ENCODE data around the gene PIGV. TPM values are rescaled to one million over a fixed set of nuclear protein-coding genes. Genes with fewer than 3 reads are reported as not detected.

PIGV gene
- polyA plus RNA-seq, 3 donors = 17.7 to 19.9 (median 19.2) TPM

- DNase-seq (ENCODE audit: low read depth in 3 of 3, low spot score in 2 of 3) = no peak
Observed at GRCh38 chr1:26771643-26772321, 16.0 kb upstream of the PIGV start.

GRCh38 chr1:26772687-26773086, 15.1 kb upstream of the PIGV start:
- no peak for DNase-seq (ENCODE audit: low read depth in 3 of 3, low spot score in 2 of 3)

- no peak for DNase-seq (ENCODE audit: low read depth in 3 of 3, low spot score in 2 of 3)
Observed at GRCh38 chr1:26774462-26774861, 13.3 kb upstream of the PIGV start.

- DNase-seq (ENCODE audit: low read depth in 3 of 3, low spot score in 2 of 3) = no peak
Observed at GRCh38 chr1:26775666-26776065, 12.1 kb upstream of the PIGV start.

GRCh38 chr1:26779098-26779668, 8.6 kb upstream of the PIGV start:
- DNase-seq (ENCODE audit: low read depth in 3 of 3, low spot score in 2 of 3) = no peak

- DNase-seq (ENCODE audit: low read depth in 3 of 3, low spot score in 2 of 3) = no peak
Observed at GRCh38 chr1:26780344-26780957, 7.3 kb upstream of the PIGV start.

- DNase-seq (ENCODE audit: low read depth in 3 of 3, low spot score in 2 of 3) = no peak
Observed at GRCh38 chr1:26781206-26781825, 6.4 kb upstream of the PIGV start.

GRCh38 chr1:26782521-26783212, 5.1 kb upstream of the PIGV start:
- DNase-seq (ENCODE audit: low read depth in 3 of 3, low spot score in 2 of 3) = no peak

GRCh38 chr1:26783646-26784022, 4.1 kb upstream of the PIGV start:
- DNase-seq (ENCODE audit: low read depth in 3 of 3, low spot score in 2 of 3) = no peak

GRCh38 chr1:26784023-26784871, 3.5 kb upstream of the PIGV start:
- no peak for DNase-seq (ENCODE audit: low read depth in 3 of 3, low spot score in 2 of 3)

GRCh38 chr1:26784886-26785285, 2.9 kb upstream of the PIGV start:
- no peak for DNase-seq (ENCODE audit: low read depth in 3 of 3, low spot score in 2 of 3)

GRCh38 chr1:26785611-26786436, 1.9 kb upstream of the PIGV start:
- DNase-seq (ENCODE audit: low read depth in 3 of 3, low spot score in 2 of 3) = no peak

GRCh38 chr1:26786437-26787380, 1.0 kb upstream of the PIGV start:
- no peak for DNase-seq (ENCODE audit: low read depth in 3 of 3, low spot score in 2 of 3)

- DNase-seq (ENCODE audit: low read depth in 3 of 3, low spot score in 2 of 3) = no peak
Observed at GRCh38 chr1:26787381-26787705, 407 bp upstream of the PIGV start.

GRCh38 chr1:26788515-26788785, 700 bp downstream of the PIGV start:
- no peak for DNase-seq (ENCODE audit: low read depth in 3 of 3, low spot score in 2 of 3)

- peak in 1 of 3 donors; percentile 71 for DNase-seq (ENCODE audit: low read depth in 3 of 3, low spot score in 2 of 3)
Observed at GRCh38 chr1:26788836-26789611, 1.3 kb downstream of the PIGV start.

GRCh38 chr1:26789612-26789865, 1.8 kb downstream of the PIGV start:
- no peak for DNase-seq (ENCODE audit: low read depth in 3 of 3, low spot score in 2 of 3)

GRCh38 chr1:26789931-26790330, 2.2 kb downstream of the PIGV start:
- no peak for DNase-seq (ENCODE audit: low read depth in 3 of 3, low spot score in 2 of 3)

Measured in right renal cortex interstitium (tissue), 3 donors.